DMS79 treated with DMSO at 0.1 percent for 48 hours (cell line): ENCODE results near the gene SLC9A1.
"Not testable (repeated sequence)": the region's sequence is repeated elsewhere in the genome, so short reads cannot be mapped to it uniquely, and the experiment has no call there.

ENCODE experiments used
- DNase-seq: peaks from one replicate; lab custom pipeline; 2025; lab: John Stamatoyannopoulos, UW

The SLC9A1 gene

GRCh38 chr1:27132624-27133023, 22.3 kb downstream of the SLC9A1 start:
- DNase-seq = no peak

- DNase-seq = no peak
These were observed 22.8 kb downstream of the SLC9A1 start for GRCh38 chr1:27132147-27132546.

GRCh38 chr1:27130798-27131197, 24.1 kb downstream of the SLC9A1 start:
- DNase-seq = no peak

GRCh38 chr1:27129225-27129624, 25.7 kb downstream of the SLC9A1 start:
- no peak for DNase-seq

GRCh38 chr1:27127419-27127818, 27.5 kb downstream of the SLC9A1 start:
- no peak for DNase-seq

- no peak for DNase-seq
These were observed 28.5 kb downstream of the SLC9A1 start for GRCh38 chr1:27126391-27126790.

GRCh38 chr1:27125125-27125524, 29.8 kb downstream of the SLC9A1 start:
- DNase-seq = not testable (repeated sequence)

- DNase-seq = no peak
These were observed 30.5 kb downstream of the SLC9A1 start for GRCh38 chr1:27124405-27124804.

- peak; percentile 17 for DNase-seq
These were observed 32.3 kb downstream of the SLC9A1 start for GRCh38 chr1:27122652-27123051.

- DNase-seq = no peak
These were observed 34.1 kb downstream of the SLC9A1 start for GRCh38 chr1:27120854-27121253.

GRCh38 chr1:27118440-27118689, 36.6 kb downstream of the SLC9A1 start:
- no peak for DNase-seq

GRCh38 chr1:27117733-27118439, 37.0 kb downstream of the SLC9A1 start:
- DNase-seq = no peak

GRCh38 chr1:27116697-27117096, 38.2 kb downstream of the SLC9A1 start:
- no peak for DNase-seq

- no peak for DNase-seq
These were observed 38.7 kb downstream of the SLC9A1 start for GRCh38 chr1:27116232-27116631.

GRCh38 chr1:27114546-27114945, 40.4 kb downstream of the SLC9A1 start:
- DNase-seq = no peak

GRCh38 chr1:27113861-27114260, 41.1 kb downstream of the SLC9A1 start:
- no peak for DNase-seq

GRCh38 chr1:27111626-27112573, 43.0 kb downstream of the SLC9A1 start:
- no peak for DNase-seq

- DNase-seq = no peak
These were observed 45.7 kb downstream of the SLC9A1 start for GRCh38 chr1:27109103-27109822.

GRCh38 chr1:27108588-27108987, 46.3 kb downstream of the SLC9A1 start:
- no peak for DNase-seq

GRCh38 chr1:27106561-27107323, 48.2 kb downstream of the SLC9A1 start:
- no peak for DNase-seq

- no peak for DNase-seq
These were observed 49.9 kb downstream of the SLC9A1 start for GRCh38 chr1:27105018-27105417.

- DNase-seq = no peak
These were observed 51.4 kb downstream of the SLC9A1 start for GRCh38 chr1:27103498-27103897.
